Left ventricle myocardium inferior (tissue), 1 donor: Measurements from ENCODE around the gene PLD5. TPM values are rescaled to one million over a fixed set of nuclear protein-coding genes. Genes with fewer than 3 reads are reported as not detected.

Source experiments
- DNase-seq: peaks from one replicate; pipeline ENCODE4 v3.0.0-alpha.2; 2020
- H3K27ac ChIP-seq: fragments of 200-600 bp; replicated peaks from 2 replicates; pipeline ENCODE4 v1.8.0; 2021
- H3K27me3 ChIP-seq: fragments of 200-600 bp; 2 replicates; pipeline ENCODE4 v1.8.0; 2021; ENCODE audit warnings: low read depth
- H3K36me3 ChIP-seq: fragments of 200-600 bp; 2 replicates; pipeline ENCODE4 v1.8.0; 2021
- H3K4me1 ChIP-seq: fragments of 200-600 bp; 2 replicates; pipeline ENCODE4 v1.8.0; 2021
- H3K4me3 ChIP-seq: fragments of 200-600 bp; 2 replicates; pipeline ENCODE4 v1.8.0; 2021; ENCODE audit warnings: mild to moderate bottlenecking, moderate library complexity
- H3K9me3 ChIP-seq: fragments of 200-600 bp; replicated peaks from 2 replicates; pipeline ENCODE4 v1.8.0; 2021
- intact Hi-C: fragments of 100-400 bp; cut with micrococcal nuclease; formaldehyde crosslinking; loops from one replicate; pipeline ENCODE4 v1.11.0; 2022
- total RNA-seq: library from RNA; stranded (reverse); fragmentation: NEBNext Ultra II Directional; extraction: Animal tissue kit (Norgen Biotek cat#: 25700); gene quantifications from one replicate; pipeline ENCODE4 v1.2.1, GENCODE V29; 2021
- TF ChIP-seq, protein P1 (sequence below): fragments of 200-600 bp; IDR thresholded peaks from 2 replicates; pipeline ENCODE4 v1.8.0; 2021; ENCODE audit warnings: antibody characterized with exemption, mild to moderate bottlenecking, borderline replicate concordance
- donor health status: DM: no; HTN: yes; CAD: no; lungs with severe emphysema.

Gene PLD5
- total RNA-seq, 1 donor from 2014 or later = 0.11 TPM

DNA sequence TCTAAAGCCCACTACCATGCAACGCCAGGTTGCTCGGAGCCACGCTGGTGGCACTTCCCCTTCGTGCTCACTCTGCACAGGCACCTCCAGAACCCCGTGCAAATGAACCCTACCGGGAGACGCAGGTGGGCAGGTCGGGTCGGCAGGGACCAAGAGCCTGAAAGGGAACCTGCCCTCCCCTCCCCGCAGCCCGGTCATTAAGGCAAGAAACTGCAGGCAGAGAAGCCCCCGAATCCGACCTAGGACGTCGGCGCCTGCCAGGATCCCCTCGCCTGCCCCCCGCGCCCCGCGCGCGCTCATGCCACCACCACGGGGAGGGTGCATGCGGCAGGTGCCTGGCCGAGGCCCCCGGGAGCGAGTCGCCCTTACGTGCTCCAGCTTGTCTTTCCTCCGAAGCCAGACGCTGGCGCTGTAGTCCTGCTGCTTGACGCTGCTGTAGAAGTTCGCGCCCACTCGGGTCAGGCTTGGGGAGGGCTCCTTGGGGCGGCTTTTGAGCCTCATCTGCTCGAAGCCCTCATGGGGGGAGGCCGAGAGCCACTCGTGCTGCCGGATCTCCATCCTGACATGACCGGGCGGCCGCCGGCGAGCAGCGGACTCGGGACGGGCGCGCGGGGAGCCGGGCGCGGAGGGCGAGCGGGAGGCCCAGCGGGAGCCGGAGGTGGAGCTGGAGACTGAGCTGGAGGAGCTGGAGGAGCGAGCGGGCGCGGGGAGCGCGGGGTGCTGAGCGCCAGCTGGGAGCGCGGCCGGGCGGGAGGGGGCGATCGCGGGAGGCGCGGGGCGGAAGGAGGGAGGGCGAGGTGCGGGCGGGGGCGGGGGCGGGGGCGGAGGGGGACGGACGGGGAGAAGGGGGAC, 552 bp downstream of the PLD5 start:
- Histone ChIP-seq H3K27ac (no peak overlapping the region), H3K27me3 (peaks cover 93% of the 10 kb centered on the region), H3K9me3 (no peaks in the 10 kb centered on the region), H3K4me1 (peaks cover 16% of the 10 kb centered on the region), H3K36me3 (no peaks in the 10 kb centered on the region), H3K4me3 (peak overlapping the region; percentile 61)
- peak; percentile 17 for DNase-seq
- intact Hi-C loops = no loop called here
- TF ChIP-seq, protein P1, sequence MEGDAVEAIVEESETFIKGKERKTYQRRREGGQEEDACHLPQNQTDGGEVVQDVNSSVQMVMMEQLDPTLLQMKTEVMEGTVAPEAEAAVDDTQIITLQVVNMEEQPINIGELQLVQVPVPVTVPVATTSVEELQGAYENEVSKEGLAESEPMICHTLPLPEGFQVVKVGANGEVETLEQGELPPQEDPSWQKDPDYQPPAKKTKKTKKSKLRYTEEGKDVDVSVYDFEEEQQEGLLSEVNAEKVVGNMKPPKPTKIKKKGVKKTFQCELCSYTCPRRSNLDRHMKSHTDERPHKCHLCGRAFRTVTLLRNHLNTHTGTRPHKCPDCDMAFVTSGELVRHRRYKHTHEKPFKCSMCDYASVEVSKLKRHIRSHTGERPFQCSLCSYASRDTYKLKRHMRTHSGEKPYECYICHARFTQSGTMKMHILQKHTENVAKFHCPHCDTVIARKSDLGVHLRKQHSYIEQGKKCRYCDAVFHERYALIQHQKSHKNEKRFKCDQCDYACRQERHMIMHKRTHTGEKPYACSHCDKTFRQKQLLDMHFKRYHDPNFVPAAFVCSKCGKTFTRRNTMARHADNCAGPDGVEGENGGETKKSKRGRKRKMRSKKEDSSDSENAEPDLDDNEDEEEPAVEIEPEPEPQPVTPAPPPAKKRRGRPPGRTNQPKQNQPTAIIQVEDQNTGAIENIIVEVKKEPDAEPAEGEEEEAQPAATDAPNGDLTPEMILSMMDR = no peak

DNA sequence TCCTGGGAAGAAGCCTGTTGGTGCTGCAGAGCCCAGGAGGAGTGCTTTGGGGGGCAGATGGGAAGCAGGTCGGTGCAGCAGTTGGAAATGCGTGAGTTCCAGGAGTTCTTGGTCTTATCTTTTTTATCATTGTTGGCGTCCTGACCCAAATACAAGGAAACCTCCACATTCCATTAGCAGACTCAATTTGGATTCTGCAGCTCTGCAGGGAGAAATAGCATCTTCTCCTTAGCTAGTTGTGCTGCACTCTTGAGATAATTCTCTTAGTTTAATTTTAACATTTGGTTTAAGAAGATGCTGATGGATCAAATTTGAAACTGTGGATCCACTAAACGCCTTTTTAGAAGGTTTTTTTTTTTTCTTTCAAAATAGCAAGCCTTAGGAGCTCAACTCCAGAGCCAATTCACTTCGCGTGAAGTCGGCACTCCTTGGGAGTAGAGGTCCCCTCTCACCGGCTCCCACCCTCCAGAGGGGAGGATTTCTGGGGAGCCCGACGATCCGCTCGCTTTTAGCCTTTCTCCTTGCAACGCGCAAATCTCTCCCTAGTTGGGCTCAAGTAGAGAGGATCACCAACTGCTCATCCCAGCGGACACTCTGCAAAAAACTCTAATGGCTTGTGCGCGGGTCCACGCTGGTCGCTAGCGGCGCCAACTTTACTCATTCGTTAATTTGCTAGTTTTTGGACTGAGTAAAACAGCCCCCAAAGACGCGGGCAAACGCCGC, 1.3 kb downstream of the PLD5 start:
- Histone ChIP-seq H3K4me1 (peaks cover 16% of the 10 kb centered on the region), H3K4me3 (peak overlapping the region; percentile 61), H3K27ac (no peak overlapping the region), H3K36me3 (no peaks in the 10 kb centered on the region), H3K27me3 (peaks cover 90% of the 10 kb centered on the region), H3K9me3 (no peaks in the 10 kb centered on the region)
- no peak for DNase-seq
- TF ChIP-seq, protein P1 = no peak
- intact Hi-C loops = no loop called here

DNA sequence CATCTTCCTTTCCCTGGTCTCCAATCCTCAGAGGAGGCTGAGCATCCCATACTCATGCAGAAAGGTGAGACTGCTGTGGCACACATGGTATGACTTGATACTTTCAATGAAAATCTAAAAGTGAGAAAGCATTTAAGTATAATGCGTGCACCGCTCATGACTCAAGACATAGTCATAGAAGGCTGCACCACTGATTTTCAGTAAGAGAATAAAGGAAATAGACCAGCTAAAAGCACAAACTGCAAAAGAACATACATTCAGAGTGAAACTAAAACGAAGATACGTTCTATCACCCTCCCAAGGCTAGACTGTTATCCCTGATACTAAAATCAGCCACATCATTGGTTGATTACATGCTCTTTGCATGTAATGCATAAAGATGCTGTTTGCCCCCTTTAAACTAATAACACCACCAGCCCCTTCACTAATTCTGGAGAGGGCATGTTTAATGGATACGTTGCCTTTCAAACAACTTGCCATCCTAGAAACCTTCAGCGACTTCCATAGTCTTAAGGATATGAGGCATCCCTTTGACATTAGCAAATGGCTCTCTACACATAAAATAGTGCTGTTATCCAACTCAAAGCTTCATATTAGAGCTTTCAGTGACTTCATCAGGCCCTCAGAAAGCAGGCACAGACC, 2.1 kb downstream of the PLD5 start:
- intact Hi-C loops = no loop called here
- TF ChIP-seq, protein P1 = no peak
- peaks cover 83% of the 10 kb centered on the region for H3K27me3 ChIP-seq

DNA sequence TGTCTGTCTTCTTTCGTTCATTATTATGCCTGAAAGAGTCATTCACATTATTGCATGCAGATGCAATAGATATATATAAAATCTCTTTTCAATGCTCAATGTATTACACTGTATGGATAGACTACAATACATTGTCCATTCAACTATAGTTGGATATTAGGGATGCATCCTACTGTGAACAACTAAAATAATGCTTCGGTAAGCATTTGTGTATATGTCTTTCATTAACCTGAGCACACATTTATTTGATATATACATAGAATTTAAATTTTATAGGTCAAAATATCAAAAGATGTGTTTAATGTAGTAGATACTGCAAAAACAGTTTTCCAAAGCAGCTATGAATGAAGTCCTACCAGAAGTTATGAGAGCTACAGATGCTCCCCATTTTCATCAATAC, 8.9 kb downstream of the PLD5 start:
- no peak for DNase-seq
- intact Hi-C loops = no loop called here
- Histone ChIP-seq H3K27me3 (peaks cover 17% of the 10 kb centered on the region), H3K27ac (no peak overlapping the region), H3K36me3 (no peaks in the 10 kb centered on the region), H3K4me1 (no peaks in the 10 kb centered on the region), H3K4me3 (no peak overlapping the region), H3K9me3 (peaks cover 15% of the 10 kb centered on the region)
- TF ChIP-seq, protein P1 = no peak

More for the DNA sequence above, 2.1 kb downstream of the PLD5 start:
- DNase-seq = no peak
- Histone ChIP-seq H3K4me1 (peaks cover 16% of the 10 kb centered on the region), H3K27ac (no peak overlapping the region), H3K9me3 (no peaks in the 10 kb centered on the region), H3K36me3 (no peaks in the 10 kb centered on the region), H3K4me3 (no peak overlapping the region)

DNA sequence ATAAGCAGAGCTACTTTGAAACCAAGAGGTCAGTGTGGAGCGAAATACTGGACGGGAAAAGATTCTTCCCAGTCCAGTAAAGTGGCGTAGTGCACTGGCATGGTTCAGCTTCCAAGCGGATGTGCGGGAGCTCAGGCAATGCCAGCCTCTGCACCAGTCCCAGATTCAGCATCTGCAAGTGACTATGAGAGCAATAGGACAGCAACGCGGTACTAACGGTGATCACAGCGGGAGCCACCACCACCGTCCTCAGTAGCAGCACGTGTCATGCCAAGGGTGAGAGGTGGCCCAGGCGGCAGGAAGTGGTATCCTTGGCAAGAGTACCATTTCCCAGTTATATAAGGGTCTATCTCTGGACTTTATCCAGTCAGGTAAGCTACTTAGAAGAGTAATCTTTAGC, 17.8 kb downstream of the PLD5 start:
- DNase-seq = no peak
- intact Hi-C loops = no loop called here
- no peaks in the 10 kb centered on the region for H3K27me3 ChIP-seq
- TF ChIP-seq, protein P1 = no peak
- no peaks in the 10 kb centered on the region for H3K4me1 ChIP-seq
- H3K36me3 ChIP-seq = no peaks in the 10 kb centered on the region
- H3K4me3 ChIP-seq = no peak overlapping the region
- no peak overlapping the region for H3K27ac ChIP-seq
- H3K9me3 ChIP-seq = no peaks in the 10 kb centered on the region
